Measurements from ENCODE around the gene IP6K2.

GRCh38 chr3:48639944-48640606, 76.9 kb downstream of the IP6K2 start:
- TF ChIP-seq CTCF (IDR thresholded peaks at IDR 0.05) (no peak), POLR2A (IDR thresholded peaks at IDR 0.05) (no peak)
